HG02970 (cell line): ENCODE measurements around the gene PARP15.
"Not testable (repeated sequence)": the region's sequence is repeated elsewhere in the genome, so short reads cannot be mapped to it uniquely, and the experiment has no call there.

ENCODE experiments used
- ATAC-seq: cut with Tn5 transposase; IDR thresholded peaks from one replicate; pipeline ENCODE4 v1.9.1; 2021; ENCODE audit warnings: mild to moderate bottlenecking, moderate library complexity, moderate number of reproducible peaks; ENCODE audit not compliant: unreplicated experiment, low FRiP score

The PARP15 gene

GRCh38 chr3:122577409-122578031 is at the start of gene PARP15:
Gene PARP15 (plus strand): TSS chr3:122577650. CDS start chr3:122577668, 18 bp downstream.
- no peak for ATAC-seq

GRCh38 chr3:122530164-122530563 is 47.3 kb upstream of the PARP15 start:
- no peak for ATAC-seq

- no peak for ATAC-seq
These were observed 44.0 kb upstream of the PARP15 start for GRCh38 chr3:122533480-122533879.

GRCh38 chr3:122533931-122534334 is 43.5 kb upstream of the PARP15 start:
- ATAC-seq = no peak

- no peak for ATAC-seq
These were observed 41.4 kb upstream of the PARP15 start for GRCh38 chr3:122535964-122536631.

- no peak for ATAC-seq
These were observed 40.8 kb upstream of the PARP15 start for GRCh38 chr3:122536632-122537001.

GRCh38 chr3:122538956-122539490 is 38.4 kb upstream of the PARP15 start:
- no peak for ATAC-seq

GRCh38 chr3:122546151-122546550 is 31.3 kb upstream of the PARP15 start:
- no peak for ATAC-seq

GRCh38 chr3:122548076-122548475 is 29.4 kb upstream of the PARP15 start:
- no peak for ATAC-seq

GRCh38 chr3:122548619-122549018 is 28.8 kb upstream of the PARP15 start:
- no peak for ATAC-seq

- no peak for ATAC-seq
These were observed 24.3 kb upstream of the PARP15 start for GRCh38 chr3:122553171-122553570.

GRCh38 chr3:122555275-122556071 is 22.0 kb upstream of the PARP15 start:
- ATAC-seq = no peak

- ATAC-seq = no peak
These were observed 20.1 kb upstream of the PARP15 start for GRCh38 chr3:122557356-122557755.

- no peak for ATAC-seq
These were observed 18.8 kb upstream of the PARP15 start for GRCh38 chr3:122558605-122559004.

GRCh38 chr3:122559906-122560305 is 17.5 kb upstream of the PARP15 start:
- no peak for ATAC-seq

- no peak for ATAC-seq
These were observed 16.8 kb upstream of the PARP15 start for GRCh38 chr3:122560680-122561079.

- no peak for ATAC-seq
These were observed 14.3 kb upstream of the PARP15 start for GRCh38 chr3:122562923-122563716.

GRCh38 chr3:122563717-122564025 is 13.8 kb upstream of the PARP15 start:
- ATAC-seq = no peak

- ATAC-seq = peak; percentile 64
These were observed 13.1 kb upstream of the PARP15 start, which contains the start of the genes DTX3L and PARP9 for GRCh38 chr3:122564155-122564912. Gene DTX3L (plus strand): TSS chr3:122564338. CDS start chr3:122564427, 89 bp downstream. Gene PARP9 (minus strand): TSS chr3:122564300. CDS start chr3:122559620, 4,680 bp downstream.

- ATAC-seq = not testable (repeated sequence)
These were observed 9.3 kb upstream of the PARP15 start for GRCh38 chr3:122568131-122568530.
